NB4 (cell line): ENCODE data around the gene RAB40B.

Experiments used
- CTCF ChIP-seq: IDR thresholded peaks from one replicate; pipeline ENCODE4 v1.5.1; 2012; ENCODE audit warnings: low read depth, low read length
- MYC ChIP-seq: IDR thresholded peaks from 2 replicates; pipeline ENCODE4 v1.6.1; 2011; ENCODE audit warnings: low read depth, low read length
- POLR2A ChIP-seq: IDR thresholded peaks from 2 replicates; pipeline ENCODE4 v1.6.1; 2011; ENCODE audit warnings: mild to moderate bottlenecking; ENCODE audit not compliant: insufficient read length; ENCODE audit errors: extremely low read depth
- TF ChIP-seq, protein P1 (sequence below): IDR thresholded peaks from 2 replicates; pipeline ENCODE4 v1.6.1; 2011; ENCODE audit warnings: low read depth, low read length

DNA sequence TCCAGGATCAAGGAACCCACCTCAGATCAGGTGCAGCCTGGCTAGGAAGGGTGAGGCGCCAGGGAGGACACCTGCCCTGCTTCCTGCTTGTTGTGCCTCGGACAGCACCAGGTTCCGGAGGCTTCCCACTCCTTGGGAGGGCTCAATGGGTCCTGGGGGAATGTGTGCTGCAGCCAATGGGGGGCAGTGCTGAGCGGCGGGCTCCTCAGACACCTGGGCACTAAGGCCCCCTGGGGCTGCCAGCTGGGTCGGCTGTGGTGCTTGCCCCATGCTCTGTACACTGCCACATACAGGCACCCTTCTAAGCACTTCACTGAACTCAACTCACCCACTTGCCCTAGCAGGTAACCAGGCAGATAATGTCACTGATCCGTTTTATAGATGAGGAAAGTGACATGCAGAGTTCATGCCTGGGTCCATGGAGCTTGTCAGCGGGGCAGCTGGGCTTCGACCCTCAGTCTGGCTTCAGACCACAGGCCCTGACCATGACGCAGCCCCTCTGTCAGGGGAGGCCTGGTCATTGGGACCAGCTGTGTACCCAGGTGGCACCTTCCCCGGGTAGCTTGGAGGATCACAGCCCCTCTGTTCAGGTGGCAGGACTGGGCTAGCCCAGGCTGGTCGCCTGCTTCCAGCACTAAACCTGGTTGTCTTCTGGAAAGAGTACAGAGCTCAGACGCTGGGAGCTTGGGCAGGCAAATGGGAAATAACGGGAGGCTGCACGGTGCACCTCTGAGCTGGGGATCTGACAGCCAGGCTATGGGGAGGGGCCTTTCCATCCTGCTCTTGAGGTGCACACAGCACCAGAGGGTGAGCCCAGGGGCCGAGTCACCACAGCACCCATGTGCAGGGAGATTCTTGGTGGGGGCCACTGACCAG is 45.1 kb upstream of the RAB40B start:
- TF ChIP-seq, protein P1, sequence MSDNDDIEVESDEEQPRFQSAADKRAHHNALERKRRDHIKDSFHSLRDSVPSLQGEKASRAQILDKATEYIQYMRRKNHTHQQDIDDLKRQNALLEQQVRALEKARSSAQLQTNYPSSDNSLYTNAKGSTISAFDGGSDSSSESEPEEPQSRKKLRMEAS: no peak
- TF ChIP-seq POLR2A (no peak), CTCF (no peak), MYC (no peak)
